GM21529 (cell line): ENCODE data around the gene EDIL3.
"Not testable (repeated sequence)": the region's sequence is repeated elsewhere in the genome, so short reads cannot be mapped to it uniquely, and the experiment has no call there.

Experiments
- ATAC-seq: cut with Tn5 transposase; IDR thresholded peaks from one replicate; pipeline ENCODE4 v1.9.1; 2021; ENCODE audit not compliant: unreplicated experiment

The EDIL3 gene

DNA sequence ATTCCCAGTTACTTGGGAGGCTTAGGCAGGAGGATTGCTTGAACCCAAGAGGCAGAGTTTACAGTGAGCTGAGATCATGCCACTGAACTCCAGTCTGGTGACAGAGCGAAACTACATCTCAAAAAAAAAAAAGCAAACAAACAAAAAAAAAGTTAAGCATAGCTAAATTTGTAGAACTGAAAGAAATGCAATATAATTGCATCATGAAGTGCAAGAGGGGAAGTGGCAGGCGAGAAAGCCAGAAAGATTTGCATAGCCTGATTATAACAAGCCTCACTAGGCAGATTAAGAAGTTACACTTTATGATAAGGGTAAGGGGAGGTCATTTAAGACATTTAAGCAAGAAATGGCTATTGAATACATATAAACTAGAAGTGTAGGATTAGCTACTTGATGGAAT is 187.1 kb downstream of the EDIL3 start:
- no peak for ATAC-seq

DNA sequence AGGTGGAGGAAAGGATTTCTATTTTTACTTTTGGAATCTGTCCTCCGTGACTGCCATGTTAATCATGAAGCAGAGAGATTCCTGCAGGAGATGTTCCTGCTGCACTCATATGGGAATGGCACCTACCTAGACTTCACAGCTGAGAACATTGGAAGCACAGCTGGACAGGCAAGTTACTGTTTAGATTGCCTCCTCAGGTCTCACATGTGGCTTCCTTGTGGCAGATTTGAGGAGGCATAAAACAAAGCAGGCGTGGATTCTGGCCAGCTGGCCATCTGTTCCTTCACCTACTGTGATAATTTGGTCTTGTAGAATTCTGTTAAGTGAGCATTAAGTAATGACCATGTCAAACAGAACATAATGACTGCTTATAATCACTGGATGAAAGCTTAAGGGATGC is 193.4 kb downstream of the EDIL3 start:
- no peak for ATAC-seq

- no peak for ATAC-seq
Observed at GRCh38 chr5:84184857-84185256, 199.8 kb downstream of the EDIL3 start.

DNA sequence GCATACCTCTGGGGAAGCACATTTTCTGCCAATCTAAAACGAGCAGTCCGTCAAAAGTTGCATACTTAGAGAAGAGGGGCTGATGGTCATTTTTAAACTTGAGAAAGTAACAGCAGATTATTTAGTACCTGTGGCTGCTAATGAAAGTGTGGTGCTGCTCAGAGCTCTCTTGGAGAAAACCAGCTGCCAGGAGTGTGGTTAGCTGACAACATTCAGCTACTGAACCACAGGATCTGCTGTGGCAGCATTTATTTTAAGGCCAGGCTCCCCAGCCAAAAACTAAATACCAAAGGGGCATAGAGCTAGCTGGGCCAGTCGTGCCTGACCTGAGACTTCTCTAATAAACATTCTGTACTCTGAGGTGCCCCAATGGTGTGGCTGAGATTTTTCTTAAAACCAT is 203.6 kb downstream of the EDIL3 start:
- ATAC-seq, result no peak

DNA sequence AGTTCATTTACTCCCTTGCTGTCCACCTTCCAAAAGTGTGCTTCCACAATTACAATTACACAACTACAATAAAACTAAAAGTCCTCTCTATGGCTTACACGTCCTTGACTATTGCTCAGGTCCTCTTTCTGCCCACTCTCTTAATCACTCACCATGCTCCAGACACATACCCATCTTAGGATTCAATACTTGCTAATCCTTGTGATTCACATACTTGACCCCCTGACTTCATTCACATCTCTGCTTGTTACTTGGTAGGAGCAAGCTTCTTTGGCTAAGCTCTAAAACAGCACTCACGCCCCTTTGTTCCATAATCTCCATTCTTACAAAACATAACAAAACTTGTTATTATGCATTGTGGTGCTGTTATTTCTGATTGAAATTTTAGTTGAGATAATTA is 215.8 kb downstream of the EDIL3 start:
- ATAC-seq, result no peak

DNA sequence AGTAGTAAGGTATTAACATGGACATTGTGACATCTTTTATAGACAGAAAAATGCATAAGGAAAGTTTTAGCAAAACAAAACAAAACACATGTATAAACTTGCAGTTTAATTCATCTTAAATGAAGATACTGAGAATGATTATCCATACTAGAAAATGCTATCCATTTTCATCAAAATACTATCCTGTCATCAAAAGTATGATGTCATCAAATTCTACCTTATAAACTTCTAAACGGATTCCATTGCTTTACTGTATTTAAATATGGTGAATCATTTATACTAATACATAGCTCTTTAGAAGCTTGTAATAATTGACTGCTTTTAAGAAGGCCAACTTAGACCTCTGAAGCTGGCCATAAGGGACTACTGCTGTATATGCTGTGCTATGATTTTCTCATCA is 221.0 kb downstream of the EDIL3 start:
- no peak for ATAC-seq

GRCh38 chr5:84162695-84163094 is 222.0 kb downstream of the EDIL3 start:
- no peak for ATAC-seq

GRCh38 chr5:84160650-84161049 is 224.0 kb downstream of the EDIL3 start:
- ATAC-seq, result not testable (repeated sequence)

DNA sequence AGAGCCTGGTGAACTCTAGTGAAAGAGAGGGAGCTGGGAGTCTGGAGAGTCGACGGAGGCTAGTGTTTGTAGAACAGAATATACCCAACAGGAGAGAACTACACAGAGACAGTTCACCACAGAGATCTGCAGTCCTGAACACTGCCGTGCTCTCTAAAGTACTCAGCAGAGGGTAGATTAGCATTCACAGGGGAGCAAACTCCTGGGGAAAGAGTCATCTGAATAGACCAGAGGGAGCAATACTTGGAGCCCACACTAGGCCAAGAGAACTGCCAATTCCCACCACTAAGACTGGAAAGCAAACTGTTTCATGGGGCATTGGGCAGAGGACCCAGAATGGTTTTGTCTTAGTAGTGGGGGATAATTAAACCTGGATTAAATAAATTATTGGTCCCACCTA is 235.6 kb downstream of the EDIL3 start:
- no peak for ATAC-seq

DNA sequence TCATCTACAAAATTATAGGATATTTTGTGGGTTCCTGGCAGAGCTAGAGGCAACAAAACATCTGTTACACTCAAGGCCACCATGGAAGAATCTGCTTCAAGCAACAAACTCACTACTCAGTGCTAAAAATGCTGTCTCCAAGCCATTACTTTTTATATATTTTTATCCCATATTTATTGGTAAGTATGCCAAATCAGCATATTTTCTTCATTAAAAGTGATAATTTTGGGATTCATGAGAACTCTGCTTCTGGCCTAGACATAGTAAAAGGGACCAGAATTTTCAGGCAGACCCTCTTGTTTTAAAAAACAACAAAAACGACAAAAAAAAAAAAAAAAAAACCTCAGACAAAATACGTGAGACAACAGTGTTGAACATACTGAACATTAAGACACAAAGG is 236.0 kb downstream of the EDIL3 start:
- ATAC-seq, result no peak

- no peak for ATAC-seq
Observed at GRCh38 chr5:84137541-84137940, 247.1 kb downstream of the EDIL3 start.

DNA sequence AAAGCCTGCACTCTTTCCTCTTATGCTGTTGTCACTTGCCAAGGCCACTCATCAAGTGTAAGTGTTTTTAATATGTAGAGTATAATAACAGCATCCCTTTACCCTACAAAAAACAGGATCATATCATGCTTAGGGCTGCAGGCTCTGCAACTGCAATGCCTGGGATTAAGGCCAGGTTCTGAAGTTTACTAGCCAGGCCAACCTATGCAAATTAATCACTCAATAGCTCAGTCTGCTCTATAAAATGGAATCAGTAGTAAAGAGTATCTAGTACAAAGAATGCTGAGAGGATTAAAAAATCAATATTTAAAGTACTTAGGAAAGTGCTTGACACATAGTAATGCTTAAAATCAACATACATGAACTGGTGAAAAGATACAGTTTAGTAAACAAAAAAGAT is 253.3 kb downstream of the EDIL3 start:
- ATAC-seq, result no peak

- ATAC-seq, result no peak
Observed at GRCh38 chr5:84130006-84130580, 254.6 kb downstream of the EDIL3 start.

- ATAC-seq, result no peak
Observed at GRCh38 chr5:84125216-84125615, 259.5 kb downstream of the EDIL3 start.

GRCh38 chr5:84119252-84119651 is 265.4 kb downstream of the EDIL3 start:
- no peak for ATAC-seq

DNA sequence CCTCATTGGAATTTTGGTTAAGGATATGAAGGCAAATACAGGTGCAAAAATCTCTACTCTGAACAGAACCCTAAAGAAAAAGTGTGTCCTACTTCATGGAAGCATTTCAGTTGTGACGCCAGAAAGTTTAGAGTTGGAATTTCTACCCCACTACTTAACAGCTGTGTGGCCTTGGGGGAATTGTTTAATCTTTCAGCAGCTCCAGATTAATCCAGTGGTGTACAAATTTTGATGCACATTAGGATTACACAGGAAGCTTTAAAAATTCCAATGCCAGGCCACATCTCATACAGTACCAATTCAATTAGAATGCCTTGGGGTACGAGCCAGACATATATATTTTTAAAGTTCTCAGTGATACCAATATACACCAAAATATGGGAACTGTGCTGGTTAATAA is 266.1 kb downstream of the EDIL3 start:
- ATAC-seq, result no peak

DNA sequence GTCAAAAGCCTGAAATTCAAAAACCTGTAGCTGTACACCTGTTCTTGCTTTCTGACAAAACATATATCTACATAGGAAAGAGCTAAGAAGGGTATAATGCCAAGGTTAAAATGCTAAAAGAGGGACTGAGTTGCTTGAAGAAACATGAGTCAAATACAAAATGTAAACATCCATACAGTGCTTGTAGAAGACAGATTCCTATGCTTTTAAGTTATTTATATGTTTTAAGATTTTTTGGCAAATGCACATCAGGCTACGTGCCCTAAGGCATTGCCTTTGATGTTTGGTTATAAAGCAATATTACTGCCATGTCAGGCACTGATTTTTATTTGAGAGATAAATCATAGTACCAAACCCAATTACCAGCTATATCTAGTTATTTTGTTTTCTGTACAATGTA is 269.0 kb downstream of the EDIL3 start:
- no peak for ATAC-seq

DNA sequence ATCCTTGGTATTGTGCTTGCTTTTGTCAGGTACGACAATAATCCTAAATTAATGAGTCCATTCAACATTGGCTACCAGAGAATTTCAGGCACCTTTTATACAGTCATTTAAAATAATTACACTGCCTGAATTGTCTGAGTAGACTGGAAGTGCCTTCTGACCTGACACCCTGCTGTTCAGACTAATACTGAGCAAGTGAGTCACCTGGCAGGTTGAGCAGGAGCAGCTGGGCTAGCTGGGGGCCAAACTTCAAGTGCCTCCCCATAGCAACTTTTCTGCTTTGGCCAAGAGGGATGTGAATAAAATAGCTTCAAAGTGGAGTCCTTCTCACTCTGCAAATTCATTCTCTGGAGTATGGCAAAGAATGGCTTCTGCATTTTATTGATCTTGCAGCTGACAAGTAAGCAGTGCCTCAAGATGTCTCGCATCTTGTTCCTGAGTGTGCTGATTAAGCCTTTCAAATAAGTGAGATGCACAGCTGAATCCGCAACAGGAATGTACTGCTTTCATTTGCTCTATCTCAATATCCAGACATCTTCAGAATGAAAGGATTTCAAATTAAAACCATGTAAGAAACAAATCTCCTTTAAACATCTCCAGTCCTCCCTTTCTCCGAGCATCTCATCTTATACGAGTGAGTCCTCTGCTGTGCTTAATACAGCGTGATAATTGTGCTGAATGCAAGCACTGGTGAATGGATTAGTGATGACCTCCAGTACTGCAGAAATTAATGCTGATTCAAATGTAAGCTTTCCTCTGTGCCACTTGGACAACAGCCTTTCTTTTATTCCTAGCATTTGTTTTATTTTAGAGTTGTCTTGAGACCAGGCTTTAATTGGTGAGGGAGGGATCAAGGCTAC is 271.2 kb downstream of the EDIL3 start:
- no peak for ATAC-seq

DNA sequence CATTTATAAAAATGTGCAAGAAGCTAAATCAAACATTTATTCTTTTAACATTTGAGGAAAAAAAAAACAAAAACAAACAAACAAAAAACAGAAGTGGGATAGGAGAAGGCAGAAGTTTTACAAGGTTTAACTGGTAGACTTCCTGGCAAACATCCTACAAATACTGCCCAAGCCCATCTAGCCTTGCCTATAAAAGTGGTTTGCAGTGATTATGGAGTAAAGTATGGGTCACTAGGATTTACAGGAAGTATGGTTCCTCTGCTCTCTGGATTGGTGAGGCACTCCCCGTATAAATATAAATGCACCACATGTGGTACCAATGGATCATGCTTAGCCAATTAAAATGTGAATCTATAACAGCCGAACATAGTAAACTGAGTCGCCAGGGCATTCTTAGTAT is 291.9 kb downstream of the EDIL3 start:
- ATAC-seq, result no peak

GRCh38 chr5:84091127-84091799 is 293.4 kb downstream of the EDIL3 start:
- ATAC-seq, result peak; percentile 43

DNA sequence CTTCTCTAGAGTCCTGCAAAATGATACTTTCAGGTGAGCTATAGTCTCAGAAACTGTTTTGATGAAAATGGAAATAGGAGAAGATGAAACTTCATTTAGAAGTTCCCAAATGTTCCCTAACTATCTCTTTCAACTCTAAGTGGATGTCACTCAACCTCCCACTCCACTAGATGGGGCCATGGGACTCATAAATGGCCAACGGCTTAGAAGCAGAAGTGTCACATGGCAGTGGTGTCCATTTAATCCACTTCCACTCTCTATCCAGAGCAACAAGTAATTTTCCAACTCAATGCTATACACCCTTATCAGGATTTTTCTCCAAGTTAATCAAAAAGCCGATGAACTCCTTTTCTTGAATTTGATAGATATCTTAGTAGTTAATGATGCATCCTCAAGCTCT is 295.7 kb downstream of the EDIL3 start:
- ATAC-seq, result no peak

GRCh38 chr5:84086511-84086910 is 298.2 kb downstream of the EDIL3 start:
- no peak for ATAC-seq
